Measurements from ENCODE around the gene ZDHHC12.

DNA sequence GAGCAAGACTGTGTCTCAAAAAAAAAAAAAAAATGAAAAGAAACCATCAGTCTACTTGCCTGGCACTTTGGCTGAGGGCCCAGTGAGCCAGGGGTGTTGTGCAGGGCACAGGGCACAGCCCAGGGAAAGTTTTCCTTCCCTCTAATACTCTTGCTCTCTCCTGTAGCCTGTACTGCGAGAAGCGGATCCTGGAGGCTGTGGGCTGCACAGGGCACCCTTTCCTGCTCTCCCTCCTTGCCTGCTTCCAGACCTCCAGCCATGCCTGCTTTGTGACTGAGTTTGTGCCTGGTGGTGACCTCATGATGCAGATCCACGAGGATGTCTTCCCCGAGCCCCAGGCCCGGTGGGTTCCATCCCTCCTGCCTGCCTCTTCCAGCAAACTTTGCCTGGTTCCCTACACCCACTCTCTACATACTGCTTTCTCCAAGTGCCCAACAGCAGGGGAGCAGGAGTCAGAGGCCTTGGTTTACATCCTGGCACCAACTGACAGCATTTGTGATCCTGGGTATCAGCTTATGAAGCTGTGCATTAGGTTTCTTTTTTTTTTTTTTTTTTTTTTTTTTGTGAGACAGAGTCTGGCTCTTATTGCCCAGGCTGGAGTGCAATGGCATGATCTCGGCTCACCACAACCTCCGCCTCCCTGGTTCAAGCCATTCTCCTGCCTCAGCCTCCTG, 7.2 kb downstream of the ZDHHC12 start:
- TF ChIP-seq MTA2 (IDR thresholded peaks at IDR 0.05; ENCODE audit: low read depth) = no peak
- no peak for TF ChIP-seq SIN3A (IDR thresholded peaks at IDR 0.05; ENCODE audit: low read depth, low read length)
- TF ChIP-seq, protein P1, sequence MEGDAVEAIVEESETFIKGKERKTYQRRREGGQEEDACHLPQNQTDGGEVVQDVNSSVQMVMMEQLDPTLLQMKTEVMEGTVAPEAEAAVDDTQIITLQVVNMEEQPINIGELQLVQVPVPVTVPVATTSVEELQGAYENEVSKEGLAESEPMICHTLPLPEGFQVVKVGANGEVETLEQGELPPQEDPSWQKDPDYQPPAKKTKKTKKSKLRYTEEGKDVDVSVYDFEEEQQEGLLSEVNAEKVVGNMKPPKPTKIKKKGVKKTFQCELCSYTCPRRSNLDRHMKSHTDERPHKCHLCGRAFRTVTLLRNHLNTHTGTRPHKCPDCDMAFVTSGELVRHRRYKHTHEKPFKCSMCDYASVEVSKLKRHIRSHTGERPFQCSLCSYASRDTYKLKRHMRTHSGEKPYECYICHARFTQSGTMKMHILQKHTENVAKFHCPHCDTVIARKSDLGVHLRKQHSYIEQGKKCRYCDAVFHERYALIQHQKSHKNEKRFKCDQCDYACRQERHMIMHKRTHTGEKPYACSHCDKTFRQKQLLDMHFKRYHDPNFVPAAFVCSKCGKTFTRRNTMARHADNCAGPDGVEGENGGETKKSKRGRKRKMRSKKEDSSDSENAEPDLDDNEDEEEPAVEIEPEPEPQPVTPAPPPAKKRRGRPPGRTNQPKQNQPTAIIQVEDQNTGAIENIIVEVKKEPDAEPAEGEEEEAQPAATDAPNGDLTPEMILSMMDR (IDR thresholded peaks at IDR 0.05 in 2 of 3, conservative IDR thresholded peaks at IDR 0.05 in 1 of 3; ENCODE audit: control insufficient read depth in 2 of 3, extremely low read depth in 1 of 3, insufficient read depth in 1 of 3, low read depth in 3 of 3, low read length in 3 of 3) = no peak
- TF ChIP-seq TBL1XR1 (IDR thresholded peaks at IDR 0.05; ENCODE audit: low read depth, low read length) = no peak
- TF ChIP-seq RFX5 (IDR thresholded peaks at IDR 0.05; ENCODE audit: low read depth, low read length) = no peak
- TF ChIP-seq, protein P2, sequence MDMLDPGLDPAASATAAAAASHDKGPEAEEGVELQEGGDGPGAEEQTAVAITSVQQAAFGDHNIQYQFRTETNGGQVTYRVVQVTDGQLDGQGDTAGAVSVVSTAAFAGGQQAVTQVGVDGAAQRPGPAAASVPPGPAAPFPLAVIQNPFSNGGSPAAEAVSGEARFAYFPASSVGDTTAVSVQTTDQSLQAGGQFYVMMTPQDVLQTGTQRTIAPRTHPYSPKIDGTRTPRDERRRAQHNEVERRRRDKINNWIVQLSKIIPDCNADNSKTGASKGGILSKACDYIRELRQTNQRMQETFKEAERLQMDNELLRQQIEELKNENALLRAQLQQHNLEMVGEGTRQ (IDR thresholded peaks at IDR 0.05; ENCODE audit: borderline replicate concordance, low read depth, low read length) = no peak
- no peak for TF ChIP-seq EZH2 (IDR thresholded peaks at IDR 0.05; ENCODE audit: borderline replicate concordance, control insufficient read depth, low read depth, low read length)
- TF ChIP-seq SUPT20H (IDR thresholded peaks at IDR 0.05; ENCODE audit: borderline replicate concordance, control insufficient read depth, low read depth, low read length) = no peak
- TF ChIP-seq TAF1 (IDR thresholded peaks at IDR 0.05; ENCODE audit: borderline replicate concordance, low read depth, low read length) = no peak
- no peak for TF ChIP-seq SP1 (IDR thresholded peaks at IDR 0.05; ENCODE audit: low read depth, low read length)
- TF ChIP-seq EP300 (IDR thresholded peaks at IDR 0.05; ENCODE audit: borderline replicate concordance in 1 of 2, control insufficient read depth in 1 of 2, low read depth in 2 of 2, low read length in 2 of 2) = no peak
- no peak for TF ChIP-seq CBX3 (IDR thresholded peaks at IDR 0.05; ENCODE audit: borderline replicate concordance, low read depth)
- TF ChIP-seq BHLHE40 (IDR thresholded peaks at IDR 0.05; ENCODE audit: borderline replicate concordance in 1 of 2, low read depth in 2 of 2, low read length in 1 of 2) = no peak
- TF ChIP-seq, protein P3, sequence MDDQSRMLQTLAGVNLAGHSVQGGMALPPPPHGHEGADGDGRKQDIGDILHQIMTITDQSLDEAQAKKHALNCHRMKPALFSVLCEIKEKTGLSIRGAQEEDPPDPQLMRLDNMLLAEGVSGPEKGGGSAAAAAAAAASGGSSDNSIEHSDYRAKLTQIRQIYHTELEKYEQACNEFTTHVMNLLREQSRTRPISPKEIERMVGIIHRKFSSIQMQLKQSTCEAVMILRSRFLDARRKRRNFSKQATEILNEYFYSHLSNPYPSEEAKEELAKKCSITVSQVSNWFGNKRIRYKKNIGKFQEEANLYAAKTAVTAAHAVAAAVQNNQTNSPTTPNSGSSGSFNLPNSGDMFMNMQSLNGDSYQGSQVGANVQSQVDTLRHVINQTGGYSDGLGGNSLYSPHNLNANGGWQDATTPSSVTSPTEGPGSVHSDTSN (IDR thresholded peaks at IDR 0.05; ENCODE audit: insufficient replicate concordance, low read depth, low read length) = no peak
